ENCODE data around the gene HIVEP3. TPM values are rescaled to one million over a fixed set of nuclear protein-coding genes. Genes with fewer than 3 reads are reported as not detected.

Gene HIVEP3
- total RNA-seq, 1 donor = 1.2 TPM

GRCh38 chr1:41486053-41486370, 432.7 kb downstream of the HIVEP3 start:
- no peak overlapping the region for H3K4me3 ChIP-seq (ENCODE audit: low read depth, low read length)
- no peak for TF ChIP-seq CTCF (IDR thresholded peaks at IDR 0.05; ENCODE audit: insufficient read depth, low read length)
- DNase-seq (ENCODE audit: low read depth) = no peak

GRCh38 chr1:41485605-41486004, 433.1 kb downstream of the HIVEP3 start:
- H3K4me3 ChIP-seq (ENCODE audit: low read depth, low read length) = no peak overlapping the region
- no peak for TF ChIP-seq CTCF (IDR thresholded peaks at IDR 0.05; ENCODE audit: insufficient read depth, low read length)
- DNase-seq (ENCODE audit: low read depth) = peak; percentile 49

- DNase-seq (ENCODE audit: low read depth) = no peak
- TF ChIP-seq CTCF (IDR thresholded peaks at IDR 0.05; ENCODE audit: insufficient read depth, low read length) = peak; percentile 2
- H3K4me3 ChIP-seq (ENCODE audit: low read depth, low read length) = no peak within 1 kb of the TSS
Measured at GRCh38 chr1:41484402-41485241, 434.1 kb downstream of the HIVEP3 start, which contains the start of gene EDN2. EDN2 (minus strand) TSS chr1:41484683; CDS start chr1:41484601, 82 bp downstream.

- DNase-seq (ENCODE audit: low read depth) = no peak
- no peak for TF ChIP-seq CTCF (IDR thresholded peaks at IDR 0.05; ENCODE audit: insufficient read depth, low read length)
- no peak overlapping the region for H3K4me3 ChIP-seq (ENCODE audit: low read depth, low read length)
Measured at GRCh38 chr1:41483960-41484401, 434.7 kb downstream of the HIVEP3 start.

- DNase-seq (ENCODE audit: low read depth) = no peak
- H3K4me3 ChIP-seq (ENCODE audit: low read depth, low read length) = no peak overlapping the region
- TF ChIP-seq CTCF (IDR thresholded peaks at IDR 0.05; ENCODE audit: insufficient read depth, low read length) = no peak
Measured at GRCh38 chr1:41483001-41483850, 435.5 kb downstream of the HIVEP3 start.

- no peak overlapping the region for H3K4me3 ChIP-seq (ENCODE audit: low read depth, low read length)
- no peak for TF ChIP-seq CTCF (IDR thresholded peaks at IDR 0.05; ENCODE audit: insufficient read depth, low read length)
- no peak for DNase-seq (ENCODE audit: low read depth)
Measured at GRCh38 chr1:41482001-41482765, 436.5 kb downstream of the HIVEP3 start.

Data from fibroblast of the aortic adventitia (primary cell).